A673 (cell line): ENCODE results near the gene SNX10. TPM values are rescaled to one million over a fixed set of nuclear protein-coding genes. Genes with fewer than 3 reads are reported as not detected.
A peak's percentile ranks its signal among the peaks of the same experiment; 100 is the strongest.
"Not testable (repeated sequence)": the region's sequence is repeated elsewhere in the genome, so short reads cannot be mapped to it uniquely, and the experiment has no call there.

Experiments
- BruUV-seq: library from RNA; stranded (reverse); fragments of 400-500 nt; replicated peaks from 2 replicates; lab custom pipeline; 2021; lab: Mats Ljungman, UMichigan
- CTCF ChIA-PET: fragments of 300-600 bp; sonication (Branson Sonifier 250); formaldehyde crosslinking; loops from one replicate; lab custom pipeline; 2022; ENCODE audit warnings: antibody characterized with exemption; lab: Charles Lee
- POLR2A ChIA-PET: fragments of 300-600 bp; sonication (Branson Sonifier 250); formaldehyde crosslinking; loops from one replicate; lab custom pipeline; 2022; ENCODE audit warnings: antibody characterized with exemption; ENCODE audit not compliant: low non-redundant PET; lab: Charles Lee
- DNase-seq: peaks from one replicate; pipeline ENCODE4 v3.0.0-alpha.2; 2015; ENCODE audit warnings: low spot score
- H3K27ac ChIP-seq: fragments of 200-600 bp; sonication (generic); 2 replicates; pipeline ENCODE4 v1.5.1; 2016; ENCODE audit warnings: mixed run types, low read depth, mild to moderate bottlenecking, mixed read lengths, antibody characterized with exemption, low read length; ENCODE audit not compliant: poor library complexity, severe bottlenecking
- H3K27me3 ChIP-seq: fragments of 200-600 bp; sonication (generic); replicated peaks from 2 replicates; pipeline ENCODE4 v1.6.1; 2017; ENCODE audit warnings: mixed run types, low read depth, mild to moderate bottlenecking, mixed read lengths, antibody characterized with exemption, low read length; ENCODE audit not compliant: insufficient read depth, poor library complexity
- H3K36me3 ChIP-seq: fragments of 200-600 bp; sonication (generic); 2 replicates; pipeline ENCODE4 v1.6.1; 2016; ENCODE audit warnings: mixed run types, mild to moderate bottlenecking, mixed read lengths, antibody characterized with exemption, low read length; ENCODE audit not compliant: insufficient read depth, poor library complexity, severe bottlenecking
- H3K4me1 ChIP-seq: fragments of 200-600 bp; sonication (generic); 2 replicates; pipeline ENCODE4 v1.6.1; 2017; ENCODE audit warnings: mixed run types, mild to moderate bottlenecking, mixed read lengths, antibody characterized with exemption, low read length; ENCODE audit not compliant: insufficient read depth, poor library complexity, severe bottlenecking
- H3K4me3 ChIP-seq: fragments of 200-600 bp; sonication (generic); 2 replicates; pipeline ENCODE4 v1.5.1; 2016; ENCODE audit warnings: low read depth, mixed run types, mild to moderate bottlenecking, mixed read lengths, low read length; ENCODE audit not compliant: poor library complexity, severe bottlenecking
- H3K9me3 ChIP-seq: fragments of 200-600 bp; sonication (generic); 2 replicates; pipeline ENCODE4 v1.6.1; 2016; ENCODE audit warnings: mixed run types, low read depth, mild to moderate bottlenecking, mixed read lengths, antibody characterized with exemption, low read length; ENCODE audit not compliant: poor library complexity, severe bottlenecking
- EZH2 ChIP-seq: fragments of 200-600 bp; sonication (generic); IDR thresholded peaks from 2 replicates; pipeline ENCODE4 v1.6.1; 2017; ENCODE audit warnings: borderline replicate concordance, low read depth, mild to moderate bottlenecking, mixed read lengths, antibody characterized with exemption, low read length; ENCODE audit not compliant: poor library complexity, severe bottlenecking
- intact Hi-C: fragments of 100-400 bp; cut with micrococcal nuclease; formaldehyde crosslinking; loops from one replicate; pipeline ENCODE4 v1.10.0; 2022; ENCODE audit not compliant: unreplicated experiment
- total RNA-seq: library from RNA; stranded (reverse); gene quantifications from 2 replicates; pipeline ENCODE4 v1.2.3, GENCODE V29; 2021
- TF ChIP-seq, protein P1 (sequence below): fragments of 300-800, 200-600 bp; sonication (generic); conservative IDR thresholded peaks from 2 replicates; pipeline ENCODE4 v1.5.1; 2017; ENCODE audit warnings: low read depth, mild to moderate bottlenecking, antibody characterized with exemption, low read length, moderate library complexity, mixed read lengths

SNX10 gene
- total RNA-seq, 1 experiment from 2014 or later: 1.1 TPM

DNA sequence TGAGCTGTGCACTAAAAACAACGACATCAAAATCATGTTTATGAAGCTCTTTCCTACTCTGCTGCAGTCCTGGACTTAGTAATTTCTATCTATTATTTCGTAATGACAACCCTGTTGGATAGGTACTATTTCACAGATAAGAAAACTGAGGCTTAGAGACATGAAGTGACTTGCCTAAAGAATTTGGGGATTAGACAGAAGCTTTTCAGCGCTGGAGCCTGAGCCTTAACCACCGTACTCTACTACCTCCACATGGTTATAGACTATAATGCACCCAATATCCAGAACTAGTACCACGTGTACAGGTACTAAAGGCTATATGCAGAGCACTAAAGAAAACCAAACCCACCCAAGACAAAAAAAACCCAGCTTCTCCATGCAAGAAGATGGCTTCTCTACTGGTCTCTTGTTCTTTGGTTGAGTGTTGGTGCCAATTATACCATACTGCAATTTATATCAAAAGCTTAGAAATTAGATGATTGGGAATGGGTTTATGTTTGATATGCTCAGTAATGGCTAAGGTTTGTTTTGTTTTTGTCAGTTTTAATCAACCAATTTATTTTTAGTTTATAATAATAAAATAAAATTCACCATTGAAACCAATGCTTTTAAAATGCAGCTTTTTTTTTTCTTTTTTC, 6.5 kb upstream of the SNX10 start:
- Histone ChIP-seq H3K9me3 (no peaks in the 10 kb centered on the region), H3K4me3 (no peak overlapping the region), H3K27ac (no peak overlapping the region), H3K36me3 (no peaks in the 10 kb centered on the region), H3K4me1 (no peaks in the 10 kb centered on the region), H3K27me3 (no peaks in the 10 kb centered on the region)
- TF ChIP-seq, protein P1, sequence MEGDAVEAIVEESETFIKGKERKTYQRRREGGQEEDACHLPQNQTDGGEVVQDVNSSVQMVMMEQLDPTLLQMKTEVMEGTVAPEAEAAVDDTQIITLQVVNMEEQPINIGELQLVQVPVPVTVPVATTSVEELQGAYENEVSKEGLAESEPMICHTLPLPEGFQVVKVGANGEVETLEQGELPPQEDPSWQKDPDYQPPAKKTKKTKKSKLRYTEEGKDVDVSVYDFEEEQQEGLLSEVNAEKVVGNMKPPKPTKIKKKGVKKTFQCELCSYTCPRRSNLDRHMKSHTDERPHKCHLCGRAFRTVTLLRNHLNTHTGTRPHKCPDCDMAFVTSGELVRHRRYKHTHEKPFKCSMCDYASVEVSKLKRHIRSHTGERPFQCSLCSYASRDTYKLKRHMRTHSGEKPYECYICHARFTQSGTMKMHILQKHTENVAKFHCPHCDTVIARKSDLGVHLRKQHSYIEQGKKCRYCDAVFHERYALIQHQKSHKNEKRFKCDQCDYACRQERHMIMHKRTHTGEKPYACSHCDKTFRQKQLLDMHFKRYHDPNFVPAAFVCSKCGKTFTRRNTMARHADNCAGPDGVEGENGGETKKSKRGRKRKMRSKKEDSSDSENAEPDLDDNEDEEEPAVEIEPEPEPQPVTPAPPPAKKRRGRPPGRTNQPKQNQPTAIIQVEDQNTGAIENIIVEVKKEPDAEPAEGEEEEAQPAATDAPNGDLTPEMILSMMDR: peak; percentile 54
- no peak for TF ChIP-seq EZH2
- ChIA-PET POLR2A (interaction anchor here (0.7 kb wide), 1 partner anchor 277 kb away, joined by 3 read pairs; no protein-coding TSS in a partner anchor), CTCF (interaction anchor here (0.6 kb wide), 2 partner anchors 46 to 247 kb away, joined by 3 to 4 read pairs; no protein-coding TSS in a partner anchor)
- BruUV-seq: no TSS peak
- intact Hi-C loops: loop anchor here (10.0 kb wide), 2 partner anchors 190 to 390 kb away; no protein-coding TSS in a partner anchor
- DNase-seq: peak; percentile 62

DNA sequence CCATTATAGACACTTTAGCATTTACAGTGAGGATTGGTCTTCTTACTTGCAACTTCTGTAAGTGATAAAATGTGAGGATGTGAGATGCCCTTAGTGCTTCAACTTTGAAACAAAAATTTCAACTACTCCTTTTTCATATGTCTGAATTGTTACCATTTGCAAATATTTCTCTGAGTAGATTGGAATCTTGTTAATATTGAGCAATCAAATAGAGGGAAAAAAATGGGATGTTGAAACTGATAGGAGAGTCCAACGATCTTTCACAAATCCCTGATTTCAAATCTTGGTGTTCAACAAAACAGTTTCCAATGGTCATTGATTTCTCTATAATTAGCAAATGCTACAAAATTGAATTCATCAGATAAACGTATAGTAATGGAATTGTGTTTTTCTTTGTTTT, 5.5 kb upstream of the SNX10 start:
- no peak overlapping the region for H3K27ac ChIP-seq
- no peaks in the 10 kb centered on the region for H3K4me1 ChIP-seq
- H3K36me3 ChIP-seq: no peaks in the 10 kb centered on the region
- TF ChIP-seq, protein P1: no peak
- no peak for TF ChIP-seq EZH2
- intact Hi-C loops: loop anchor here (10.0 kb wide), 2 partner anchors 191 to 391 kb away; no protein-coding TSS in a partner anchor
- peaks cover 2% of the 10 kb centered on the region for H3K27me3 ChIP-seq
- no peaks in the 10 kb centered on the region for H3K9me3 ChIP-seq
- no peak for DNase-seq
- no TSS peak for BruUV-seq
- ChIA-PET POLR2A (no interaction called here), CTCF (no interaction called here)
- H3K4me3 ChIP-seq: no peak overlapping the region

DNA sequence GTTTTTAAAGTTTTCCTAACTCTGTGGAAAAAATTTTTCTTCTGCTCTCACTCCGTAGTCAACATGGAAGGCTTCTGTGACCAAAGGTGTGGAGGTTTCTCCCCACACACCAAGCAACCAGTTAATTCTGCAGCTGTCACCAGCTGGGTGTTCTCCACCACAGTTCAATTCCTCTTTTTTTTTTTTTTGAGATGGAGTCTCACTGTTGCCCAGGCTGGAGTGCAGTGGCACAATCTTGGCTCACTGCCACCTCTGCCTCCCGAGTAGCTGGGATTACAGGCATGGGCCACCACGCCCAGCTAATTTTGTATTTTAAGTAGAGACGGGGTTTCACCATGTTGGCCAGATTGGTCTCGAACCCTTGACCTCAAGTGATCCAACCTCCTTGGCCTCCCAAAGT, 3.5 kb upstream of the SNX10 start:
- CTCF ChIA-PET, H3K4me3 ChIP-seq, H3K9me3 ChIP-seq, H3K36me3 ChIP-seq, H3K4me1 ChIP-seq, DNase-seq, H3K27ac ChIP-seq, BruUV-seq, H3K27me3 ChIP-seq: not testable (repeated sequence)
- intact Hi-C loops: loop anchor here (10.0 kb wide), 2 partner anchors 193 to 393 kb away; no protein-coding TSS in a partner anchor
- POLR2A ChIA-PET: interaction anchor here (0.5 kb wide), 1 partner anchor 73 kb away, joined by 7 read pairs; no protein-coding TSS in a partner anchor

DNA sequence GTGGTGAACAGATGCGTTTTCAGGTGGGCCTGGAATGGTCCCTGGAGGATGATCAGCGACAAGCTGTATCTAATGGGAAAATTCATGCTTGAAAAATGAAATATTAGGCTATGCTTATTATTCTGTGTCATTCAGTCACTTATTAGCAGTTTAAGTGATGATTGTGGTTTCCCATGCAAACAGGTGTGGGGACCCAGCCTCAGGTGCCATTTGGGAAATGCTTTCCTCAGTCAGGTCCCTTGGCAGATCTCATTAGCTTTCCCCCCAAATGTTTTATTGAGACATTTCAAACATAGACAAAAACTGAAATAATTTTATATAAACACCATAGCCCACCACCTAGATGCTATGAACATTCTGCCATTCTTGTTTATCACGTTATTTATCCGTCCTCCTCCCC, 411 bp upstream of the SNX10 start:
- intact Hi-C loops: no loop called here
- Histone ChIP-seq H3K4me3 (peak overlapping the region; percentile 43), H3K36me3 (no peaks in the 10 kb centered on the region), H3K27me3 (peaks cover 3% of the 10 kb centered on the region), H3K9me3 (no peaks in the 10 kb centered on the region), H3K4me1 (no peaks in the 10 kb centered on the region), H3K27ac (no peak overlapping the region)
- DNase-seq: no peak
- no peak for TF ChIP-seq EZH2
- TF ChIP-seq, protein P1: no peak
- ChIA-PET CTCF (no interaction called here), POLR2A (no interaction called here)
- BruUV-seq: no TSS peak
